Immature natural killer cell (primary cell): ENCODE measurements around the gene SLC49A3. TPM values are rescaled to one million over a fixed set of nuclear protein-coding genes. Genes with fewer than 3 reads are reported as not detected.
"Not testable (repeated sequence)": the region's sequence is repeated elsewhere in the genome, so short reads cannot be mapped to it uniquely, and the experiment has no call there.

Source experiments
- DNase-seq, 3 donors: peaks; one replicate each; pipeline ENCODE4 v3.0.0; 2022; ENCODE audit warnings: mixed read lengths in 1 of 3
- H3K27ac Mint-ChIP-seq, 6 donors: one replicate each; pipeline ENCODE4 v1.8.0; 2020; ENCODE audit warnings: mixed read lengths in 6 of 6, mild to moderate bottlenecking in 5 of 6, inconsistent platforms in 4 of 6, moderate library complexity in 3 of 6
- H3K27me3 Mint-ChIP-seq, 3 donors: one replicate each; pipeline ENCODE4 v1.8.0; 2020 to 2021; ENCODE audit warnings: low read depth in 3 of 3, mild to moderate bottlenecking in 3 of 3, mixed read lengths in 3 of 3, moderate library complexity in 3 of 3, inconsistent platforms in 1 of 3
- H3K36me3 Mint-ChIP-seq, 3 donors: one replicate each; pipeline ENCODE4 v1.8.0; 2020; ENCODE audit warnings: mixed read lengths in 3 of 3, inconsistent platforms in 2 of 3, mild to moderate bottlenecking in 2 of 3
- H3K4me1 Mint-ChIP-seq, 2 donors: one replicate each; pipeline ENCODE4 v1.8.0; 2020; ENCODE audit warnings: inconsistent platforms in 2 of 2, mild to moderate bottlenecking in 2 of 2, mixed read lengths in 2 of 2, moderate library complexity in 1 of 2
- H3K4me3 Mint-ChIP-seq, 5 donors: one replicate each; pipeline ENCODE4 v1.8.0; 2020; ENCODE audit warnings: mild to moderate bottlenecking in 5 of 5, mixed read lengths in 5 of 5, inconsistent platforms in 3 of 5, moderate library complexity in 3 of 5
- H3K9me3 Mint-ChIP-seq, 6 donors: one replicate each; pipeline ENCODE4 v1.8.0; 2020; ENCODE audit warnings: mild to moderate bottlenecking in 6 of 6, mixed read lengths in 6 of 6, inconsistent platforms in 4 of 6, moderate library complexity in 3 of 6
- polyA plus RNA-seq, 3 donors: library from polyadenylated mRNA; unstranded; fragments of 300-500 nt; fragmentation: Illumina TruSeq; gene quantifications; one replicate each; pipeline ENCODE4 v1.2.3, GENCODE V29; 2021

The SLC49A3 gene
- polyA plus RNA-seq, 3 donors from 2014 or later, result 3.8 to 7.1 (median 6.1) TPM

GRCh38 chr4:704198-704891 is 15.4 kb upstream of the SLC49A3 start:
- peak overlapping the region in 2 of 5 donors; percentile 12 to 73 for H3K4me3 Mint-ChIP-seq
- H3K9me3 Mint-ChIP-seq, result no peaks in the 10 kb centered on the region
- no peaks in the 10 kb centered on the region for H3K36me3 Mint-ChIP-seq
- peaks cover 14% of the 10 kb centered on the region in 2 donors for H3K4me1 Mint-ChIP-seq
- peaks cover 0 to 6% (median 0%) of the 10 kb centered on the region in 3 donors for H3K27me3 Mint-ChIP-seq
- H3K27ac Mint-ChIP-seq, result no peak overlapping the region
- DNase-seq, result no peak

- DNase-seq, result no peak
- Mint-ChIP-seq H3K4me3 (no peak overlapping the region), H3K27me3 (peaks cover 0 to 6% (median 0%) of the 10 kb centered on the region in 3 donors), H3K27ac (no peak overlapping the region), H3K36me3 (no peaks in the 10 kb centered on the region), H3K9me3 (peaks cover 0 to 1% (median 0%) of the 10 kb centered on the region in 6 donors), H3K4me1 (peaks cover 9 to 12% of the 10 kb centered on the region in 2 donors)
Measured at GRCh38 chr4:703336-704197, 14.6 kb upstream of the SLC49A3 start.

- peaks cover 0 to 1% (median 0%) of the 10 kb centered on the region in 6 donors for H3K9me3 Mint-ChIP-seq
- no peak for DNase-seq
- H3K4me1 Mint-ChIP-seq, result peaks cover 8 to 11% of the 10 kb centered on the region in 2 donors
- H3K27ac Mint-ChIP-seq, result peak overlapping the region in 3 of 6 donors; percentile 41 to 65 (median 50)
- H3K4me3 Mint-ChIP-seq, result no peak overlapping the region
- no peaks in the 10 kb centered on the region for H3K36me3 Mint-ChIP-seq
- peaks cover 0 to 6% (median 0%) of the 10 kb centered on the region in 3 donors for H3K27me3 Mint-ChIP-seq
Measured at GRCh38 chr4:702618-703048, 13.7 kb upstream of the SLC49A3 start.

GRCh38 chr4:700587-701264 is 11.8 kb upstream of the SLC49A3 start:
- H3K36me3 Mint-ChIP-seq, result no peaks in the 10 kb centered on the region
- H3K27me3 Mint-ChIP-seq, result peaks cover 0 to 6% (median 0%) of the 10 kb centered on the region in 3 donors
- no peak overlapping the region for H3K4me3 Mint-ChIP-seq
- H3K4me1 Mint-ChIP-seq, result peaks cover 8 to 11% of the 10 kb centered on the region in 2 donors
- DNase-seq, result no peak
- no peak overlapping the region for H3K27ac Mint-ChIP-seq
- peaks cover 0 to 1% (median 0%) of the 10 kb centered on the region in 6 donors for H3K9me3 Mint-ChIP-seq

GRCh38 chr4:699816-700580 is 11.0 kb upstream of the SLC49A3 start:
- H3K4me1 Mint-ChIP-seq, result peaks cover 8 to 10% of the 10 kb centered on the region in 2 donors
- H3K9me3 Mint-ChIP-seq, result peaks cover 0 to 1% (median 0%) of the 10 kb centered on the region in 6 donors
- H3K27me3 Mint-ChIP-seq, result peaks cover 0 to 4% (median 3%) of the 10 kb centered on the region in 3 donors
- no peak for DNase-seq
- no peak overlapping the region for H3K4me3 Mint-ChIP-seq
- H3K27ac Mint-ChIP-seq, result peak overlapping the region in 2 of 6 donors; percentile 69 to 83
- no peaks in the 10 kb centered on the region for H3K36me3 Mint-ChIP-seq

GRCh38 chr4:694341-694940 is 5.5 kb upstream of the SLC49A3 start:
- Mint-ChIP-seq H3K4me1 (peaks cover 12 to 13% of the 10 kb centered on the region in 2 donors), H3K27ac (peak overlapping the region in 2 of 6 donors; percentile 1 to 26)
- not testable (repeated sequence) for H3K4me3 Mint-ChIP-seq, H3K27me3 Mint-ChIP-seq, H3K36me3 Mint-ChIP-seq, DNase-seq, H3K9me3 Mint-ChIP-seq

- Mint-ChIP-seq H3K9me3 (no peaks in the 10 kb centered on the region), H3K4me3 (no peak overlapping the region), H3K4me1 (peaks cover 9 to 10% of the 10 kb centered on the region in 2 donors), H3K27ac (no peak overlapping the region), H3K36me3 (no peaks in the 10 kb centered on the region), H3K27me3 (peaks cover 3 to 4% (median 3%) of the 10 kb centered on the region in 3 donors)
- no peak for DNase-seq
Measured at GRCh38 chr4:692771-693554, 4.0 kb upstream of the SLC49A3 start.

GRCh38 chr4:689723-690122 is 772 bp upstream of the SLC49A3 start:
- Mint-ChIP-seq H3K4me1 (peaks cover 15 to 17% of the 10 kb centered on the region in 2 donors), H3K9me3 (no peaks in the 10 kb centered on the region), H3K4me3 (peak overlapping the region; percentile 27 to 68 (median 35)), H3K36me3 (no peaks in the 10 kb centered on the region), H3K27ac (peak overlapping the region in 3 of 6 donors; percentile 32 to 62 (median 55)), H3K27me3 (peaks cover 0 to 4% (median 3%) of the 10 kb centered on the region in 3 donors)
- DNase-seq, result no peak

- Mint-ChIP-seq H3K9me3 (no peaks in the 10 kb centered on the region), H3K4me3 (peak overlapping the region; percentile 32 to 66 (median 48)), H3K36me3 (no peaks in the 10 kb centered on the region)
Measured at GRCh38 chr4:687971-688853, 739 bp downstream of the SLC49A3 start.

GRCh38 chr4:687048-687970 is 1.6 kb downstream of the SLC49A3 start:
- Mint-ChIP-seq H3K4me3 (peak overlapping the region; percentile 21 to 47 (median 38)), H3K27ac (no peak overlapping the region), H3K36me3 (no peaks in the 10 kb centered on the region), H3K9me3 (no peaks in the 10 kb centered on the region), H3K27me3 (peaks cover 0 to 4% (median 2%) of the 10 kb centered on the region in 3 donors), H3K4me1 (peaks cover 15 to 19% of the 10 kb centered on the region in 2 donors)
- DNase-seq, result no peak

More at GRCh38 chr4:687971-688853, 739 bp downstream of the SLC49A3 start:
- H3K27ac Mint-ChIP-seq, result peak overlapping the region in 3 of 6 donors; percentile 30 to 64 (median 34)
- peaks cover 15 to 19% of the 10 kb centered on the region in 2 donors for H3K4me1 Mint-ChIP-seq
- peaks cover 0 to 4% (median 0%) of the 10 kb centered on the region in 3 donors for H3K27me3 Mint-ChIP-seq
- DNase-seq, result no peak
